Measurements from ENCODE around the gene PMPCA.
"Not testable (repeated sequence)": the region's sequence is repeated elsewhere in the genome, so short reads cannot be mapped to it uniquely, and the experiment has no call there.

Gene PMPCA

DNA sequence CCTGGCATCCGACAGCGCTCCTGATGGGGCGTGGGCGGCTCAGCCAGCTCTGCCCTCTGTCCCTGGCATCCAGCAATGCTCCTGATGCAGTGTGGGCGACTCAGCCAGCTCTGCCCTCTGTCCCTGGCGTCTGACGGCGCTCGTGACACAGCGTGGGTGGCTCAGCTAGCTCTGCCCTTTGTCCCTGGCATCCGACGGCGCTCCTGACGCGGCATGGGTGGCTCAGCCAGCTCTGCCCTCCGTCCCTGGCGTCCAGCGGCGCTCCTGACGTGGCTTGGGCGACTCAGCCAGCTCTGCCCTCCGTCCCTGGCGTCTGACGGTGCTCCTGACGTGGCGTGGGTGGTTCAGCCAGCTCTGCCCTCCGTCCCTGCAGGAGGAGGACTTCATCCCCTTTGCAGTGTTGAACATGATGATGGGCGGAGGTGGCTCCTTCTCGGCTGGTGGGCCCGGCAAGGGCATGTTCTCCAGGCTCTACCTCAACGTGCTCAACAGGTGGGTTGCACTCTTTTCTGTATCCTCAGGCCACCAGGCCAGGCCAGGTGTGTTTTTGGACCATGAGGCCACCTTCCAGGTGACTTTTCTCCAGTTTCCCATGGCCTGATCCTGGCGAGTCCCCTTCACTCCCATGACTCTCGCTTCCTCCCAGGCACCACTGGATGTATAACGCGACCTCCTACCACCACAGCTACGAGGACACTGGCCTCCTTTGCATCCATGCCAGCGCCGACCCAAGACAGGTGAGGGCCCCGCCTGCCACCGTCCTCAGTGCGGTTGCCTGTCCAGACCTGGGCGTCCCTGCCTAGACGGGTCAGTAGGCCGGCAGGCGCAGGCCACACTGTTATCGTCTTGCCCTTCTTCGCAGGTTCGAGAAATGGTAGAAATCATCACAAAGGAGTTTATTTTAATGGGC, 8.0 kb downstream of the PMPCA start:
- DNase-seq: no peak

- DNase-seq: no peak
These were observed 8.6 kb downstream of the PMPCA start for GRCh38 chr9:136419092-136419420.

- no peak for DNase-seq
These were observed 11.3 kb downstream of the PMPCA start for GRCh38 chr9:136421791-136422190.

- no peak for DNase-seq
These were observed 12.4 kb downstream of the PMPCA start for GRCh38 chr9:136422876-136423275.

DNA sequence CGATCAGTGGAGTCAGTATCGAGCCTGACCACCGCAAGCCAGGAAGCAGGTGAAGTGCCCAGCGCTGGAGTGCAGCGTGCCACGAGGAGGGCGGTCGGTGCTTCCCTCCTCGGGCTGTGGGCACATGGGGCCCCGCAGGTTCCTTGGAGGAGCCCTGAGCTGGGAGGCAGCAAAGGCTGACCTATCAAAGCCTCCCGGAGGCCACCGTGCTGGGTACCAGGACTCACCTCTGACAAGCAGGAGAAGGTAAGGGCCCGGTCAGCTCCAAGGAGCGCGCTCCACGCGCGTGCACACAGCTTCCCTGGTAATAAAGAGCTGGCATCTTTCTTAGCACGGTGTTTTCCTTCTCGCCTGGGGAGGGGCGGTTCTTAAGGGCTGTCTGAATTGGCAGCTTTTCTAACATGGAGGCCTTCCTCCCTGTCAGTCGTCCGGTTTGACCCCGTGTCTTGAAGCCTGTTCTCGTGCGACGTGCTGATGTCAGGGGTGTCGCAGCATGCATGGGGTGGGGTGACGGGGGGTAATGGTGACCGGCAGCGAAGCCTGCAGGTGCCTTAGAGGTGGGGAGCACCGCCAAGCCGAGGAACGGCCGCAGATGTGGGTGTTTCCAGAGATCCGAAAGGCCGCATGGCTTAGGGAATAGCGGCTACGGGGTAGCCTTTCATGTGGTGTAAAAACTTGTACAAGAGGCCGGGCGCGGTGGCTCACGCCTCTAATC, 13.1 kb downstream of the PMPCA start:
- no peak for DNase-seq

GRCh38 chr9:136424750-136425362, 14.4 kb downstream of the PMPCA start:
- no peak for DNase-seq

GRCh38 chr9:136425367-136425766, 14.9 kb downstream of the PMPCA start:
- DNase-seq: not testable (repeated sequence)

DNA sequence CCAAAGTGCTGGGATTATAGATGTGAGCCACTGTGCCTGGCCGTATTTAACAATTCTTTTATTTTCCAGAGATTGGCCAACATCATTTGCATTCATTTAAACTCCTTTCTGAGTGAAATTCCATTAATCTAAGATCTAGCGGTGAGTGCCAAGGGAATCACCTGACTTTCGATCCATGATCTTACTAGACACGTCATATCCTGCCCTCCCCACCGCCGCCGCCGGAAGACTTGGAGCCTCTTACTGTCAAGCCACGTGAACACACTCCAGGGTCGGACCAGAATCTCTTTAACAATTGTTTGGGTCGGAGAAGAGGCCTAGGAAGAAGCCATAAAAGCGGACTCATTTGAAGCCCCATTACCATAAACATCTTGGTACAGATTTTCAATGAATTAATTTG, 16.3 kb downstream of the PMPCA start:
- no peak for DNase-seq

- no peak for DNase-seq
These were observed 18.7 kb downstream of the PMPCA start for GRCh38 chr9:136429075-136429628.

DNA sequence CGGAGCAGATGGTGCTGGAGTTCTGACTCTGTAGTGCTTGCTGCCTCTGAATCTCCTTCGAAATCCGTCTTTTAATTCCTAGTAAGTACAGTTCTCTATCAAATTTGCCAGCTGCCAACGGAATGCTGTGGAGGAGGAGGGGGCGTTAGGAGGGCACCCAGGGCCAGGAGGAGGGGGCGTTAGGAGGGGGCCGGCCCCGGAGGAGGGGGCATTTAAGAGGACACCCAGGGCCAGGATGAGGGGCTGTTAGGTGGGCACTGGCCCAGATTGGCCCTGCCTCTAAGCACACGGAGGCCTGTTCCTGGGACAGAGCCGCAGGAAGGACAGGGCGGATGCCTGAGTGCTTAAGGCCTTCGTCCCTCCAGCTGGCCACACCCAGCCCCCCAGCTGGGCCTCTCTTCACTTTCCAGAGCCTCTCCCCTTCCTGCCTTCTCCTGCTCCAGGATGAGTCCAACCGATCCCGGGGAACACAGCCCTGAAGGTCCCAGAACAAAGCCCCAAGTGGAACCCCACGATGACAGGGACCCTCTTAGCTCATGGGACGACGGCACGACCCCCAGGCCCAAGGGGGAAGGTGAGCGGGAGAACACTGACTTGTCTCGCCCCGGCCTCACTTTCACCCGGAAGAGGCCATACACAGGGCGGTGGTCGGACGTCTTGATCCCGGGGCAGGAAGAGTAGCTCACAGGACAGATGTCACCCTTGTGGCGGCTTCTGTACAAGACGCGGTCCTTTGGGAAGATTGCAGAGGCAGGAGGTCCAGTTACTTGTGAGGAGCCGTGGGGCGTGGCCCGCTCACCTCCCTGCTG, 19.4 kb downstream of the PMPCA start:
- no peak for DNase-seq

- DNase-seq: no peak
These were observed 20.3 kb downstream of the PMPCA start for GRCh38 chr9:136430588-136431234.

GRCh38 chr9:136431782-136432350, 21.4 kb downstream of the PMPCA start:
- DNase-seq: no peak

GRCh38 chr9:136432591-136432990, 22.1 kb downstream of the PMPCA start:
- DNase-seq: no peak

- no peak for DNase-seq
These were observed 22.7 kb downstream of the PMPCA start for GRCh38 chr9:136433043-136433715.

- DNase-seq: no peak
These were observed 23.6 kb downstream of the PMPCA start for GRCh38 chr9:136433849-136434579.

- no peak for DNase-seq
These were observed 24.2 kb downstream of the PMPCA start for GRCh38 chr9:136434580-136435169.

DNA sequence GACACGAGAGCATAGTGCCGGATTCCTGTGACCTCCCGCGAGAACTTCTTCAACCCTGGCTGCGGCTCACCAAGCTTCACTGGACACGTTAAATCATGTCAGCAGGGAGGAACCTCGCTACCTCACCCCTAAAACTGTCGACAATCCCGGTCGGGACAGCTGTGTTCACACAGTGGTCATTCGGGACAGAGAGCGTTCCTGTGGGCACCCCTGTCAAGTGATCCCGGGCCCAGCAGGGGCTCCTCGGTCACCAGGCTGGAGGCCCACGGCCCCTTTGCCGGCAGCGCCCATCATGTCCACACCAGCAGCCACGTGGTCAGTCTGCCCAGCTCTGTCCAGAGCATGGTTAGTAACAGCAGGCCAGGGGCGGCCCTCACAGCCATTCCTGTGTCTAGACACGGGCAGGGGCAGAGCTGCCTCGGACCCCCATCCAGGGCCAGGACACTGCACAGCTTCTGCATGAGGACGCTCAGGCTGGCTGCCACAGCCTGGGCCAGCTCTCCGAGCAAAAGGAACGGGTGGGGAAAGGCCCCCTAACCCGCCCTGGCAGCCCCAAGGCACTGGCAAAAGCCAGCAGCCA, 25.7 kb downstream of the PMPCA start:
- no peak for DNase-seq

DNA sequence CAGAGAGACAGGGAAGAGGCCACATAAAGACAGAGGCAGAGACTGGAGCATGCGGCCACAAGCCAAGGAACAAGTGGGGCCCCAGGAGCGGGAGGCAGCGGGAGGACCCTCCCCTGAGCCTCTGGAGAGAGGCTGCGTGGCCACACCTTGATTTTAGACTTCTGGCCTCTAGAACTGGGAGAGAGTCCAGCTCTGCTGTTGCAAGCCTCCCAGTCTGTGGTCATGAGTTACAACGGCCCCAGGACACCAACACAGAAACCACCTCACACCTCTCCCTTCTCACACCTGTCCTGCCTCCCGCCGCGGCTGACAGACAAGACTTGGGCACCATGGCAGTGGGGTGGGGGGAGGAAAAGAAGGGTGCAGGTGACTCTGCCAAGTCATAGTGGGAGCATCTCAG, 27.0 kb downstream of the PMPCA start:
- DNase-seq: no peak

- peak in 1 of 2 donors; percentile 33 for DNase-seq
These were observed 27.5 kb downstream of the PMPCA start for GRCh38 chr9:136437839-136438547.
